GM10248 (cell line): Measurements from ENCODE around the gene MRLN.

ENCODE experiments used
- CTCF ChIA-PET: fragments of 300-600 bp; sonication (Branson Sonifier 250); formaldehyde crosslinking; extraction: SDS; loops from one replicate; lab custom pipeline; 2021; ENCODE audit warnings: antibody characterized with exemption; lab: Yijun Ruan, JAX
- POLR2A ChIA-PET: fragments of 350-650 bp; sonication (Branson Sonifier 250); formaldehyde crosslinking; extraction: SDS; loops from one replicate; lab custom pipeline; 2020; ENCODE audit warnings: antibody characterized with exemption; lab: Yijun Ruan, JAX
- DNase-seq: peaks from one replicate; pipeline ENCODE4 v3.0.0; 2012; ENCODE audit errors: extremely low spot score
- TF ChIP-seq, protein P1 (sequence below): IDR thresholded peaks from 2 replicates; pipeline ENCODE4 v1.5.1; 2012; ENCODE audit warnings: mild to moderate bottlenecking, low read depth; ENCODE audit errors: extremely low read depth, missing control alignments, control extremely low read depth

The MRLN gene

DNA sequence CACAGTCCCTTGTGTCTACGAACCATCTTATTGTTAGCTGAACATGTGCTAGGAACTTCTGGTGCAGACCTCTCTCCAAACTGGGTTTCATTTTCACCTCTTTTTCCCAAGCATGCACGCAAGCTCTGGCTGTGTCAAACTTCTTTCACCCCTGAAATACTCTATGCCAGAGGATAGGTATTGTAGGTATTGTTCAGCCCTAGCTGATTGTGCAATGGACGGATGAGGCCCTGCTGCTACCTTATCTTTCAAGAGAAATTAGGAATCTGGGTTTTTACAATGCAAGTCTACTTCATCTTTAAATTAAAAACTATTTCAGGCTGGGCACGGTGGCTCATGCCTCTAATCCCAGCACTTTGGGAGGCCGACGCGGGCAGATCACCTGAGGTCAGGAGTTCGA, 28.3 kb upstream of the MRLN start:
- CTCF ChIA-PET: interaction anchor here (0.9 to 2.0 kb wide), 4 partner anchors 13 to 159 kb away, joined by 4 to 6 read pairs (median 5); no protein-coding TSS in a partner anchor
- no peak for DNase-seq
- TF ChIP-seq, protein P1, sequence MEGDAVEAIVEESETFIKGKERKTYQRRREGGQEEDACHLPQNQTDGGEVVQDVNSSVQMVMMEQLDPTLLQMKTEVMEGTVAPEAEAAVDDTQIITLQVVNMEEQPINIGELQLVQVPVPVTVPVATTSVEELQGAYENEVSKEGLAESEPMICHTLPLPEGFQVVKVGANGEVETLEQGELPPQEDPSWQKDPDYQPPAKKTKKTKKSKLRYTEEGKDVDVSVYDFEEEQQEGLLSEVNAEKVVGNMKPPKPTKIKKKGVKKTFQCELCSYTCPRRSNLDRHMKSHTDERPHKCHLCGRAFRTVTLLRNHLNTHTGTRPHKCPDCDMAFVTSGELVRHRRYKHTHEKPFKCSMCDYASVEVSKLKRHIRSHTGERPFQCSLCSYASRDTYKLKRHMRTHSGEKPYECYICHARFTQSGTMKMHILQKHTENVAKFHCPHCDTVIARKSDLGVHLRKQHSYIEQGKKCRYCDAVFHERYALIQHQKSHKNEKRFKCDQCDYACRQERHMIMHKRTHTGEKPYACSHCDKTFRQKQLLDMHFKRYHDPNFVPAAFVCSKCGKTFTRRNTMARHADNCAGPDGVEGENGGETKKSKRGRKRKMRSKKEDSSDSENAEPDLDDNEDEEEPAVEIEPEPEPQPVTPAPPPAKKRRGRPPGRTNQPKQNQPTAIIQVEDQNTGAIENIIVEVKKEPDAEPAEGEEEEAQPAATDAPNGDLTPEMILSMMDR: no peak
- POLR2A ChIA-PET: no interaction called here

DNA sequence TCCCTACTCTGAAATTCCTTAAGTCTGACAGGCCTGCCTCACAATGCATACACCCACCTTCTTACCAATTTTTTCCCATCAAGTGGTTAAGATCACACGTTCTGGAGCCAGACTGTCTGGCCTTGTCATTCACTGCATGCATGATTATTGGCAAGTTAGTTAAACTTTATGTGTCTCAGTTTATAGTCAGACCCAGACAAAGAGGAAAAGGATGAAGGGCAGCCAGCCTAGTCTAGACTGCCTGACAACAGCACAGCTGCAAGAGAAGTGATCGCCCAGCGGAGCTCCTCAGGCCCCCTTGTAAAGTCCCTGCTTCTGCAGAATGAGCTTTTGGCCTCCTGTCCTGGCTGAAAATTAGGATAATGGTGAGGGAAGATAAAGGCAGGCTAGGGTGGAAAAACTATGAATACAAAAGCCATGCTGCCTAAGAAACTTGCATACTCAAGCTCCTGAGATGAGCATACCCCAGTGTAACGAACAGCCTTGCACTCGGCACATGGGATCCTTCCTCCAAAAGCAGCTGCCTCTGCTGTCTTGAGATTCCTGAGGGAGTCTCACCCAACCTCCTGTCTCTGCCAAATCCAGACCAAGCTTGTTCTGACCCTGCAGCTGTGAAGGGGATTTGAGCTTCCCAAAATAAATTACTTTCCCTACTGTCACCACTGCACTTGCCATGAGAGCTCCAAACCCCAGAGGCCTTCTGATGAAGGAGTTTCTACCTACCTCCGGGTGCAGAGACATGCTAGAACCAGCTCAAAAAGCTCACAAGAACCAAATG, 26.7 kb upstream of the MRLN start:
- no peak for DNase-seq
- ChIA-PET POLR2A (no interaction called here), CTCF (interaction anchor here (2.0 kb wide), 2 partner anchors 29 to 154 kb away, joined by 5 to 6 read pairs; no protein-coding TSS in a partner anchor)
- TF ChIP-seq, protein P1: no peak

DNA sequence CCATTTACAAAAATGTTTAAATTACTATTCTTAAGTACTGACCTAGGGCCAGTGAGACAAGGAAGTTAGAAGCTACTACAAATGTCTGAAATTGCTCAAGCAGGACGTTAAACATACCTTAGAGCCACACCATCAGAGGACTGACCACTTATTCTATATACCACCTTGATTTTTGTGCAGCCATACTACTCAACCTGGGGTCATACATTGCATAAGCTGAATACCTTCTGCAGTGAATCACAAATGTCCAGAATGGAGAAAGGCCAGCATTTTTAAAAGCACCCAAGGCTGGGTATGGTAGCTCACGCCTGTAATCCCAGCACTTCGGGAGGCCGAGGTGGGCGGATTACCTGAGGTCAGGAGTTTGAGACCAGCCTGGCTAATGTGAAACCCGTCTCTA, 21.2 kb upstream of the MRLN start:
- TF ChIP-seq, protein P1: no peak
- ChIA-PET CTCF (interaction anchor here (1.3 to 1.5 kb wide), 2 partner anchors 10 to 132 kb away, joined by 3 read pairs; partner anchors contain the start of gene CCDC6), POLR2A (no interaction called here)
- no peak for DNase-seq

DNA sequence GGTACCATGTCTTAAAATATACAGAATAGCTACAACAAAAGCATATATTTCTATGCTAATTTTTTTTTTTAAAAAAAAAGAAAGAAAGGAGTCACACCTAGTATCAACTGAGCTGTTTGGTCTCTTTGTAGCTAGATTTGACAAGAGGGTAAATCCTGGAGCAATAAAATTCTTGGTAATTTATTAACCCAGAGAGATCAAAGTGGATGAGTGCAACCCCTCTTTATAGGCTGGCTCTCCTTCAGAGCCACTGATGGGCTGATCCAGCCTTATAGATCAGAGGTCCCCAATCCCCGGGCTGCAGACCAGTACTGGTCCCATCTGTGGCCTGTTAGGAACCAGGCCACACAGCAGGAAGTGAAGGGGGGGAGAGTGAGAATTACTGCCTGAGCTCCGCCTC, 19.8 kb upstream of the MRLN start:
- POLR2A ChIA-PET: no interaction called here
- CTCF ChIA-PET: no interaction called here
- DNase-seq: no peak
- TF ChIP-seq, protein P1: no peak

DNA sequence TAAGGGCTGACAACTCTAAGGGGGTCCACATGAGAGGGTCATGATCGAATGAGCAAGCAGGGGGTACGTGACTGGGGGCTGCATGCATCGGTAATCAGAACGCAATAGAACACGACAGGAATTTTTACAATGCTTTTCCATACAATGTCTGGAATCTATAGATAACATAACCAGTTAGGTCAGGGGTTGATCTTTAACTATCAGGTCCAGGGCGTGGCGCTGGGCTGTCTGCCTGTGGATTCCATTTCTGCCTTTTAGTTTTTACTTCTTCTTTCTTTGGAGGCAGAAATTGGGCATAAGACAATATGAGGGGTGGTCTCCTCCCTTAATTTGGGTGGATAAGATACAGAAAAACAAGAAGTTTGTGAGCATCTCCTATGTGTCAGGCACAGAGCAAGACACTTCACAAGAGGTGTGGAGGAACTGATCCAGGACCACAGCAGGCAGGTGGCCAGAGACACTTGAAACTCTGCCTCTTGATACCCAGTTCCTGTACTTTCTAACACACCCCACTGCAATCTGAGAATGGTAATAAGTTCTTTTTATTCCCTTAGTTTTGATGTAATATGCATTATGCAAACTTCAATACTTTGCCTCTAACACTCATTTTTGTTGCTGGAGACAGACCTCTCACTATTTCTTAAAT, 18.0 kb upstream of the MRLN start:
- ChIA-PET CTCF (interaction anchor here (1.2 kb wide), 1 partner anchor 29 kb away, joined by 5 read pairs; no protein-coding TSS in a partner anchor), POLR2A (no interaction called here)
- DNase-seq: no peak
- TF ChIP-seq, protein P1: no peak

DNA sequence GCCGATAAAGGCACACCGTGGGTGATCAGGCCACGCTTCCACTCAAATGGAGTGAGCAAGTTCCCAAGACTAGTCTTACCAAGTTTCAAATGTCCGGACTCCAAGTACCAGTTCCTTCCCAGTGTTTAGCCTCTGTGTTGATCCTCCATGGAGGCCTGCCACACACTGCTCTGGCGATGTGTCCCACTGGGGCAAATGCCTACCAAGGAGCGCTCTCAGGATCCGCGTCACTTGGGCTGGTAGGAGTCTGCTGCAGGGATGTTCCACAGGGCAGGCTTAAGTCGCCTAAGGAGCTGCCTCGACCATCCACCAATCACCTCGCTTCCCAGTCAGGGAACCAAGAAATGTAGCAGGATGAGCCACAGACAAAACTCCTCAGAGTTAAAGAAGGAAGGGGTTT, 17.4 kb upstream of the MRLN start:
- POLR2A ChIA-PET: no interaction called here
- no peak for DNase-seq
- CTCF ChIA-PET: no interaction called here

More for the DNA sequence above, 17.4 kb upstream of the MRLN start:
- TF ChIP-seq, protein P1: no peak
